BLaER1 treated with 17β-estradiol and CSF1 and Interleukin-3, amounts not matched to agents 10 nM and 100 nM (cell line): ENCODE results near the gene DUSP19.

Experiments
- H3K27ac ChIP-seq, 11 experiments: shearing (Covaris generic); formaldehyde crosslinking; 2 replicates each; pipeline ENCODE4 v1.8.1; 2022
- H3K27me3 ChIP-seq, 11 experiments: shearing (Covaris generic); formaldehyde crosslinking; 2 replicates each; pipeline ENCODE4 v1.8.1; 2022
- H3K36me3 ChIP-seq, 11 experiments: shearing (Covaris generic); formaldehyde crosslinking; 2 replicates each; pipeline ENCODE4 v1.8.1; 2022
- H3K4me1 ChIP-seq, 10 experiments: shearing (Covaris generic); formaldehyde crosslinking; 2 replicates each; pipeline ENCODE4 v1.8.1; 2022
- H3K4me2 ChIP-seq, 11 experiments: shearing (Covaris generic); formaldehyde crosslinking; 2 replicates each; pipeline ENCODE4 v1.8.1; 2022
- H3K4me3 ChIP-seq, 10 experiments: shearing (Covaris generic); formaldehyde crosslinking; 2 replicates each; pipeline ENCODE4 v1.8.1; 2022
- H3K9ac ChIP-seq, 11 experiments: shearing (Covaris generic); formaldehyde crosslinking; 2 replicates each; pipeline ENCODE4 v1.8.1; 2022
- H3K9me3 ChIP-seq, 11 experiments: shearing (Covaris generic); formaldehyde crosslinking; replicated peaks in 1 of 11; 2 replicates each; pipeline ENCODE4 v1.8.1; 2022
- H4K20me1 ChIP-seq, 11 experiments: shearing (Covaris generic); formaldehyde crosslinking; 2 replicates each; pipeline ENCODE4 v1.8.1; 2022
- Cebpa-rat ChIP-seq, 11 experiments: shearing (Covaris generic); IDR thresholded peaks; 2 replicates each; pipeline ENCODE4 v1.8.1; 2022

DUSP19 gene

GRCh38 chr2:183078464-183079138, at the start of gene DUSP19:
Gene DUSP19, plus strand, starts transcription at chr2:183078747. Its CDS starts 187 bp downstream, at chr2:183078934.
- Histone ChIP-seq H3K9me3 (no peaks in the 10 kb centered on the region), H3K27ac (peak within 1 kb of the TSS in 10 of 11 experiments; percentile 40 to 70 (median 56); a peak in 19 of 22 replicates), H3K36me3 (no peaks in the 10 kb centered on the region), H3K4me3 (peak within 1 kb of the TSS; percentile 68 to 82 (median 75)), H3K4me1 (peaks cover 5 to 16% (median 12%) of the 10 kb centered on the region in 10 experiments; a peak in 17 of 20 replicates), H3K27me3 (no peaks in the 10 kb centered on the region), H3K4me2 (peak within 1 kb of the TSS; percentile 68 to 87 (median 79)), H3K9ac (peak within 1 kb of the TSS; percentile 60 to 75 (median 70); a peak in 21 of 22 replicates), H4K20me1 (no peaks in the 10 kb centered on the region)
- no peak for TF ChIP-seq Cebpa-rat (IDR thresholded peaks at IDR 0.05)

GRCh38 chr2:183029219-183029618, 49.3 kb upstream of the DUSP19 start:
- Histone ChIP-seq H3K4me1 (no peaks in the 10 kb centered on the region), H3K4me3 (no peak overlapping the region), H3K9me3 (no peaks in the 10 kb centered on the region), H3K27ac (no peak overlapping the region), H3K9ac (no peak overlapping the region), H3K4me2 (no peak overlapping the region), H4K20me1 (peaks cover 0 to 10% (median 0%) of the 10 kb centered on the region in 11 experiments; a peak in 5 of 22 replicates), H3K27me3 (peaks cover 0 to 93% (median 15%) of the 10 kb centered on the region in 11 experiments; a peak in 14 of 22 replicates), H3K36me3 (no peaks in the 10 kb centered on the region)
- TF ChIP-seq Cebpa-rat (IDR thresholded peaks at IDR 0.05) = no peak

- Histone ChIP-seq H3K4me2 (no peak overlapping the region), H3K9me3 (no peaks in the 10 kb centered on the region), H3K36me3 (no peaks in the 10 kb centered on the region), H3K9ac (no peak overlapping the region), H3K4me1 (peaks cover 0 to 15% (median 4%) of the 10 kb centered on the region in 10 experiments; a peak in 8 of 20 replicates), H3K27me3 (peaks cover 7 to 98% (median 35%) of the 10 kb centered on the region in 11 experiments), H4K20me1 (peaks cover 0 to 22% (median 0%) of the 10 kb centered on the region in 11 experiments; a peak in 7 of 22 replicates), H3K4me3 (no peak overlapping the region), H3K27ac (no peak overlapping the region)
- no peak for TF ChIP-seq Cebpa-rat (IDR thresholded peaks at IDR 0.05)
Observed at GRCh38 chr2:183031911-183032794, 46.4 kb upstream of the DUSP19 start.

- Histone ChIP-seq H4K20me1 (peaks cover 0 to 33% (median 0%) of the 10 kb centered on the region in 11 experiments; a peak in 8 of 22 replicates), H3K27ac (no peak overlapping the region), H3K4me2 (no peak overlapping the region), H3K27me3 (peaks cover 23 to 100% (median 53%) of the 10 kb centered on the region in 11 experiments), H3K36me3 (no peaks in the 10 kb centered on the region), H3K9me3 (peaks cover 7 to 16% (median 15%) of the 10 kb centered on the region in 11 experiments), H3K4me1 (peaks cover 0 to 18% (median 4%) of the 10 kb centered on the region in 10 experiments; a peak in 8 of 20 replicates), H3K4me3 (no peak overlapping the region), H3K9ac (no peak overlapping the region)
- no peak for TF ChIP-seq Cebpa-rat (IDR thresholded peaks at IDR 0.05)
Observed at GRCh38 chr2:183033951-183034350, 44.6 kb upstream of the DUSP19 start.

GRCh38 chr2:183034806-183035205, 43.7 kb upstream of the DUSP19 start:
- peaks cover 0 to 18% (median 4%) of the 10 kb centered on the region in 10 experiments; a peak in 8 of 20 replicates for H3K4me1 ChIP-seq

GRCh38 chr2:183035298-183035953, 43.1 kb upstream of the DUSP19 start:
- no peak overlapping the region for H3K9ac ChIP-seq
- H3K27me3 ChIP-seq = peaks cover 24 to 100% (median 62%) of the 10 kb centered on the region in 11 experiments
- TF ChIP-seq Cebpa-rat (IDR thresholded peaks at IDR 0.05) = no peak
- H3K4me3 ChIP-seq = no peak overlapping the region
- peaks cover 0 to 33% (median 0%) of the 10 kb centered on the region in 11 experiments; a peak in 8 of 22 replicates for H4K20me1 ChIP-seq
- H3K4me2 ChIP-seq = peak overlapping the region in 1 of 11 experiments; percentile 3; a peak in 1 of 22 replicates
- H3K36me3 ChIP-seq = no peaks in the 10 kb centered on the region
- H3K27ac ChIP-seq = no peak overlapping the region
- H3K9me3 ChIP-seq = peaks cover 9 to 19% (median 17%) of the 10 kb centered on the region in 11 experiments
- H3K4me1 ChIP-seq = peaks cover 0 to 18% (median 4%) of the 10 kb centered on the region in 10 experiments; a peak in 8 of 20 replicates

More at GRCh38 chr2:183034806-183035205, 43.7 kb upstream of the DUSP19 start:
- Histone ChIP-seq H3K36me3 (no peaks in the 10 kb centered on the region), H3K9me3 (peaks cover 9 to 19% (median 17%) of the 10 kb centered on the region in 11 experiments), H4K20me1 (peaks cover 0 to 33% (median 0%) of the 10 kb centered on the region in 11 experiments; a peak in 8 of 22 replicates), H3K4me3 (no peak overlapping the region), H3K27me3 (peaks cover 24 to 100% (median 62%) of the 10 kb centered on the region in 11 experiments), H3K27ac (no peak overlapping the region), H3K4me2 (no peak overlapping the region), H3K9ac (no peak overlapping the region)
- no peak for TF ChIP-seq Cebpa-rat (IDR thresholded peaks at IDR 0.05)

- Histone ChIP-seq H3K4me3 (no peak overlapping the region), H3K4me1 (peaks cover 0 to 18% (median 4%) of the 10 kb centered on the region in 10 experiments; a peak in 8 of 20 replicates), H3K9me3 (peaks cover 9 to 19% (median 17%) of the 10 kb centered on the region in 11 experiments), H3K36me3 (no peaks in the 10 kb centered on the region), H4K20me1 (peaks cover 0 to 33% (median 0%) of the 10 kb centered on the region in 11 experiments; a peak in 8 of 22 replicates), H3K27ac (no peak overlapping the region), H3K4me2 (peak overlapping the region in 2 of 11 experiments; percentile 1 to 3; a peak in 3 of 22 replicates), H3K9ac (no peak overlapping the region), H3K27me3 (peaks cover 24 to 100% (median 62%) of the 10 kb centered on the region in 11 experiments)
- TF ChIP-seq Cebpa-rat (IDR thresholded peaks at IDR 0.05) = no peak
Observed at GRCh38 chr2:183035954-183036669, 42.4 kb upstream of the DUSP19 start.
